HG03469 (cell line): ENCODE measurements around the gene GTPBP6.
"Not testable (repeated sequence)": the region's sequence is repeated elsewhere in the genome, so short reads cannot be mapped to it uniquely, and the experiment has no call there.

Experiments used
- ATAC-seq: cut with Tn5 transposase; IDR thresholded peaks from one replicate; pipeline ENCODE4 v1.9.1; 2021; ENCODE audit warnings: mild to moderate bottlenecking, moderate library complexity, moderate number of reproducible peaks; ENCODE audit not compliant: unreplicated experiment

GTPBP6 gene

DNA sequence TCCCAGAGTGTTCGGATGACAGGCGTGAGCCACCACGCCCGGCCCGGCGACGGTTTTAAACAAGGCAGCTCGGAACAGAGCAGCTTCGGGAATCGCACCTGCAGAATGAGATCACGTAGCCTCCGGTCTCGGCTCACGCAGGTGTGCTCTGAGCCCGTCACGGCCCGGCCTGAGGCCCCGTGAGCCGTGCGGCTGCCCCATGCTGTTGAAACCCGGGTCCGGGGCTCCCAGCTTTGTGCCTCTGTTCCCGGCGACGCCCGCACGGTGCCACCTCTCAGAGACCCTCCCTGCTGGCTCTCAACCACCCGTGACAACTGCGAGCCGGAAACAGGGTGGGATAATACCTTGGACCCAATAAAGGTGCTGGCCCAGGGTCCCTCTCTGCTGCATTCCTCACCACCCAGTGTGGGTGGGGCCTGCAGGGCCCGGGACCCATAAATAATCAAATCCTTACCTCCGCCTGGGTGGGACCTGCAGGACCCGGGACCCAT lies 50.8 kb downstream of the GTPBP6 start:
- no peak for ATAC-seq

DNA sequence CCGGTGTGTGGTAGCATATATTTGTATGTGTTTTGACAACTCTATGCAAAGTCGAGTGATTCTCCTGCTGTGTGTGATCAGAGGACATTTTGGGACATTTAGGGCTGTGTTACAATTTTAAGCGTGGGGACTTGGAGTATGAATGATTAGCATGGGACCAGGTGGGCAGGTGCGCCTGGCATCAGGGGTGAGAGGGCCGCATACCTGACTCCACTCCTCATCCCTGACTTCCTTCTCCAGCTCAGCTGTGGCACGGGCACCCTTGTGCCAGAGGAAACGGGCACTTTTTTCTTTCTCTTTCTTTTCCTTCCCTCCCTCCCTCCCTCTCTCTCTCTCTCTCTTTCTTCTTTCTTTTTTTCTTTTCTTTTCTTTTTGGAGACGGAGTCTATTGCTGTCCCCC lies 53.1 kb downstream of the GTPBP6 start:
- no peak for ATAC-seq

DNA sequence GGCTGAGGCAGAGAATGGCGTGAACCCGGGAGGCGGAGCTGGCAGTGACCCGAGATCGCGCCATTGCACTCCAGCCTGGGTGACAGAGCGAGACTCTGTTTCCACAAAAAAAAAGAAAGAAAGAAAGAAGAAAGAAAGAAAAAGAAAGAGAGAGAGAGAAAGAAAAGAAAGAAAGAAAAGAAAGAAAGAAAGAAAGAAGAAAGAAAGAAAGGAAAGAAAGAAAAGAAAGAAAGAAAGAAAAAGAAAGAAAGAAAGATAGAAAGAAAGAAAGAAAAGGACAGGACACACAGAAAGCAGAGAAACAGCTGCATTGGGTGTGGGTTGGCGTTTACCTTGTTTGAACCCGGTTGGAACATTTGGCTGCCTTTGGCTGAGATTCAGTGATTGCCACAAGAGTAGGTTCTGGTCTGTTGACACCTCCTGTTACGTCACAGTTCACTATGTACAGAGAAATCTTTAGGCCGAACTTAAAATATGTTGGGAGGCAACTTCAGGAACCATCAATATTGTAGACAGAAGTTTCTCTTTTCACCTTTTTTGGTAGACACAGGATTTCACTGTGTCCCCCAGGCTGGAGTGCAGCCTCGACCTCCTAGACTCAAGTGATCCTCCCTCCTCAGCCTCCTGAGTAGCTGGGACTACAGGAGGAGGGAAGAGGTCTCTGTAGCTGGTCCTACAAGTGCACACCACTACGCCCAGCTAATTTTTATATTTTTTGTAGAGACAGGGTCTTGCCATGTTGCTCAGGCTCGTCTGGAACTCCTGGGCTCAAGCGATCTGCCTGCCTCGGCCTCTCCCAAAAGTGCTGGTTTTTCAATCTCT lies 53.8 kb downstream of the GTPBP6 start:
- ATAC-seq, result no peak

DNA sequence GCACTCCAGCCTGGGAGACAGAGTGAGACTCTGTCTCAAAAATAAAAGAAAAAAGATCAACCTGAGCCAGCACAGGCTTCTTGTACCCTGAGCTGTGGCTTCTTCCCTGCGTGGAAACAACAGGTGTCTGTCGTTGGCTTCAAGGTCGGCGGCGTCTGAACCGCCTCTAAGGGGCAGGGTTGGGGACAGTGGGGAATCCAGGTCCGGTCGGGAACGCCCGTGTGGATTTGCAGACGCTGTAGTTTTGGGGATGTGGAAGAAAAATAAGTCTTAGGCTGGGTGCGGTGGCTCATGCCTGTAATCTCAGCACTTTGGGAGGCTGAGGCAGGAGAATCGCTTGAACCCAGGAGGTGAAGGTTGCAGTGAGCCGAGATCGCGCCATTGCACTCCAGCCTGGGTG lies 54.6 kb downstream of the GTPBP6 start:
- not testable (repeated sequence) for ATAC-seq

DNA sequence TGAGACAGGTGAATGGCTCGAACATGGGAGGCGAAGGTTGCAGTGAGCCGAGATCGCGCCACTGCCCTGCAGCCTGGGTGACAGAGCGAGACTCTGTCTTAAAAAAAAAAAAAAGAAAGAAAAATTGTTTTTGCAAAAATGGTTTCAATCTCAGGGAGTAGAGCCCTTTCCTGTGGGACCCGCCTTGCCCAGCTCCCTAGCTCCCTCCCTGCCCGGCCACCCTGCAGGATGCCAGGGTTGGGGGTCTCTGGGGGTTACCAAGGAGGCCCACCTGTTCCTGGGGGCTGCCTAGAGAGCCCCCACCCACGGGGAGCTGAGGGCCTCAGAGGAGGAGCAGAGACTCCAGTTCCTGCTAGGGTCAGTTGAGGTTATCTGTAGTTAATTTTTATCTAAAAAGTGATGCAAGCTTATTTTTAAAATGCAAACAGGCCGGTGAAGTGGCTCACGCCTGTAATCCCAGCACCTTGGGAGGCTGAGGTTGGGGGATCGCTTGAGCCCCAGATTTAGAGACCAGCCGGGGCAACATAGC lies 56.2 kb downstream of the GTPBP6 start:
- ATAC-seq, result no peak

DNA sequence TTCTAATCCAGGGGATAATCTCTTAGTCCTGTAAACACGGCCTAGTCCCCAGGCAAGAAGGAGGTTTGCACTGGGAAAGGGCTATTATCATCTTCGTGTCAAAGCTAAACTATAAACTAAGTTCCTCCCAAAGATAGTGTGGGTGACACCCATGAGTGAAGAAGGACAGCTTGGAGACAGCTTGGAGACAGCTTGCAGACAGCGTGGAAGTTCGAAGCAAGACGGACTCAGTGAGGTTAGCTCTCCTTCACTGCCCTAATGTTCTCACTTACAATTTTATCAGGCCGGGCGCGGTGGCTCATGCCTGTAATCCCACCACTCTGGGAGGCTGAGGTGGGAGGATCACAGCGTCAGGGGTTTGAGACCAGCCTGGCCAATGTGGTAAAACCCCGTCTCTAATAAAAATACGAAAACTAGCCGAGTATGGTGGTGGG lies 56.7 kb downstream of the GTPBP6 start:
- ATAC-seq, result no peak

DNA sequence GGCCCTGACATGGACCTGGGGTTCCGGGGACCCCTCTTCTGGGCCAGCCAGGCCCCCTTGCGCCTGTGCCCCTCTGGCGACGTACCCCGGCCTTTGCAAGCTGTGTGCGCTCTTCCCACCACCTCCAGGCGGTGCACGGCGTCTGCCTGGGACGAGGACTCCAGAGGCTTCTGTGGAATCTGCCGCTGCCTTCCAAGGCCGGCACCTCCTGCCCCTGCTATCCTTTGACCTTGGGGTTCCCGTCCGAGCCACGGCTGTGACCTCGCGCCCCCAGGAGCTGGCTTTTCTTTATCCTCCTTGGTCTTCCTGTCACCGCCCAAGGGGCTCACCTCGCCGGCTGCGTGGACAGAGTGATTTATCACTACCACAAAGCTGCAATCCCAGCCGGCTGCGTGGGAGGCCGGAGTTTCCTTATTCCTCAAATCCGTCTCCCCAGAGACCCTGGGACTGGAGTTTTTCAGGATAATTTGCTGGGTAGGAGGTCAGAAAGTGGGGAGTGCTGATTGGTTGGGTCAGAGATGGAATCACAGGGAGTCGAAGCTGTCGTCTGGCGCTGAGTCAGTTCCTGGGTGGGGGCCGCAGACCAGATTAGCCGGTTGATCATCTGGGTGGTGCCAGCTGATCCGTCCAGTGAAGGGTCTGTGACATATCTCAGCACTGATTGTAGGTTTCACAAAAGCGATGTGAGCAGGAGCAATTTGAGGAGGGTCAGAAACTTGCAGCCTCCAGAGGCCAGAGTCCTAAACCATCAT lies 57.3 kb downstream of the GTPBP6 start:
- ATAC-seq, result no peak

DNA sequence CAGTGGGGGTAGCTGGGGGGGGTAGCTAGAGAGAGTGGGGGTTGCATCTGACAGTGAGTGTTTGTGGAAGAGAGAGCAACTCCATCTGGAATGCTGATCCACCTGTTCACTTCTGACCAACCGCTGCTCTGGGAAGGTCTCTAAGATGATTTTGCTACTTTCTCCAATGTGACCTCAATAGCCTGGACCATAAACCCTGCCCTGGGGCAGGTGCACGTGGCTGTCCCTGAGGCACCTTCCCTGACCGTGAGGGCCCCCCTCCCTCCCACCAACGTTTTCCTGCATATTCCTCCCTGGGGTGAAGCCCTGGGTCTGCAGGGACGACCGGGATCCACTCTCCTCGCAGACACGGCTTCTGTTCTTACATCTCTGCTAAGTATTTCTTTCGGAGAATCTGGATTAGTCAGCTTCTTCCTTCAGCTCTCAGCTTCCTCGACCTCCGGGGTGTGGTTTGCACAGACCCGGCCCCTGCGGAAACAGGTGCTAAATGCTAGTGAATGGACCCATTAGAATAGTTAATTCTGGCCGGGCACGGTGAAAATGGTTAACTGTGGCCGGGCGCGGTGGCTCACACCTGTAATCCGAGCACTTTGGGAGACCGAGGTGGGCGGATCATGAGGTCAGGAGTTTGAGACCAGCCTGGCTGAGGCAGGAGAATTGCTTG lies 58.8 kb downstream of the GTPBP6 start:
- ATAC-seq, result no peak

DNA sequence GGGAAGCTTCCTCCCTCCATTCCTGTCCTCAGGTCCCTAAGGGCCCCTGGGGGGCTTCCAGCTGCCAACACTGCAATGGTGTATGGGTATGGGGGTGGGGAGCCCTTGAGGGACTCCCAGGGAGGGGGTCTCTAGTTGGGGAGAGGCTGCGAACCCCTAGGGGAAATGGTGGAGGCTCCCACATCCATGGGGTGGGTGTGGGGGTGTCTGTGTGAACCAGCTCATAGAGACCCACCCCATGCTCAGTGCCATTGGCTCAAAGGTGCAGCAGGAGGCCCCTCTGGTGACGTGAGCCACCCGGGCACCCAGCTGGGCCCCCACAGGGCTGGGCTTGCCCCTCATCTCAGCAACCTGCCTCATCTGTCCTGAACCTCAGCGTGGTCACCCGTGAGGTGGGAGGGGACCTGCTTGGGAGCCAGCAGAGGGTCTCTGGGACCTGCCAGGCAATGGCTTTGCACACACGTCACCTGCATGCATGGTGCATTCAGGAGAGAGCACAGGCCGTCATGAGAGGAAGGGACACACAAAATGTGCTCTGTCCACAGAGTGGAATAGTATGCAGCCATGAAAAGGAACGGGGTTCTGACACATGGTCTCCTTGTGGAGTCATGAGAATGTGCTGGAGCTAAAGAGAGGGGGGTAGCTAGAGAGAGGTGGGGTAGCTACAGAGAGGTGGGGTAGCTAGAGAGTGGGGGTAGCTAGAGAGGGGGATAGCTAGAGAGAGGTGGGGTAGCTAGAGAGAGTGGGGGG lies 60.1 kb downstream of the GTPBP6 start:
- ATAC-seq, result no peak

DNA sequence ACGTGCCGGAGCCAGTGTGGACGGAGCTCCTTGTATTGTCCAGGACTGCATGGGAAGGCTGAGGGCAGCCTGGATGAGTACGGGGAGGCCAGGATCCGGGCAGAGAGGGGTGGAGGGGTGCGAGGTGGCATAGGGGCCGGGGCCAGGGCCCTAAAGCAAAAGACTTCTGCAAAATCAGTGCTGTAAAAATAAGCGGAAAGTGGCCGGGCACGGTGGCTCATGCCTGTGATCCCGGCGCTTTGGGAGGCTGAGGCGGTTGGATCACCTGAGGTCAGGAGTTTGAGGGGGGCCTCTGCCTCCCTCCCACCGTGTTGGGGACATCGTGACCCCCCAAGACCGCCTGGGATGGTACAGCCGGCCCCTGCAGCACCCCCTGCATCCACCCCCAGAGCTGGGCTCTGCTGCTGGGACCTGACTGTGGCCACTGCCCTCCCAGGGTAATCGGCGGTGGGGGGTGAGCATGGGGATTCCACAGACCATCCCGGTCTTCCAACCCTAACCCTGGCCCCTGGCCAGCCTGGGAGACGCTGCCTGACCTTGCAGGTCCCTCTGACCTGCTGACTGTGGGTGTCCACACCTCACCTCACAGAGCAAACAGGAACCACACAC lies 60.8 kb downstream of the GTPBP6 start:
- no peak for ATAC-seq

DNA sequence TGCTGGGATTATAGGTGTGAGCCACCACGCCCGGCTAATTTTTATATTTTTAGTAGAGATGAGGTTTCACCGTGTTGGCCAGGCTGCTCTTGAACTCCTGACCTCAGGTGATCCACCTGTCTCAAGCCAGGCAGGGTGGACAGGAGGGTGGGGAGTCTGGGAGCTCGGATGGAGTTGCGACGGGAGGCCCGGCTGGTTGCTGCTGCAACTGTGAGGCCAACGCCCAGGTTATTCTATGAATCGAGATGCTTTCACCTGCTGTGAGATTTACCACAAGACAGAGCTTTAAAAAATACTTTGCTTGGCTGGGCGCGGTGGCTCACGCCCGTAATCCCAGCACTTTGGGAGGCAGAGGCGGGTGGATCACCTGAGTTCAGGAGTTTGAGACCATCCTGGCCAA lies 61.5 kb downstream of the GTPBP6 start:
- not testable (repeated sequence) for ATAC-seq

DNA sequence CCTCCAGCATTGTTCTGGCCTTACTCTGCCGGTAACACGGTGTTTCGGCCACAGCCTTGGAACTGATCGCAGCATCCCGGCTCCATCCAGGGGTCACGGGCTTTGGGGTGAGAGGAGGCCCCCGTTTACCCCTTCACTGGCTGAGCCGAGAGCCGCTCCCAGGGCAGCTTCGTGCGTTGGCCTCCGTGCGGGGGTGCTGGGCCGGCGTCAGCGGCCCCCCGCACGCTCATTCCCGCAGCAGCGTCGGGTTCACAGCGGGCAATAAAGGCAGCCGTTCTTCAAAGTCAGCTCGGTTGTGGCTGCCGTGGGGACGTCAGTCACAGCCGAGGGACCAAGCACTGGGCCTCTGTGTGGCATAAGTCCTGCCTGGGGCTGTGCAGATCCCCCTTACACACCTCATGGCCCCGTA lies 62.7 kb downstream of the GTPBP6 start:
- no peak for ATAC-seq
